HCT116 (cell line): ENCODE results near the gene MYBPC3. TPM values are rescaled to one million over a fixed set of nuclear protein-coding genes. Genes with fewer than 3 reads are reported as not detected.

Experiments used
- ATAC-seq: fragments of 200-7000 bp; cut with Tn5 transposase; 2 replicates; pipeline ENCODE4 v1.9.1; 2020; ENCODE audit warnings: mild to moderate bottlenecking, moderate library complexity
- BruUV-seq: library from RNA; stranded (reverse); fragments of 400-500 nt; replicated peaks from 2 replicates; lab custom pipeline; 2021; lab: Mats Ljungman, UMichigan
- CTCF ChIA-PET: fragments of 300-600 bp; sonication (Branson Sonifier 250); formaldehyde crosslinking; loops from one replicate; lab custom pipeline; 2021; ENCODE audit warnings: antibody characterized with exemption; lab: Charles Lee
- POLR2A ChIA-PET: fragments of 300-600, 350-600 bp; sonication (Branson Sonifier 250); formaldehyde crosslinking; loops from one replicate; lab custom pipeline; 2021; ENCODE audit warnings: antibody characterized with exemption; lab: Charles Lee
- RAD21 ChIA-PET, 2 experiments: fragments of 300-600 bp; sonication (Branson Sonifier 250); formaldehyde crosslinking; loops; one replicate each; lab custom pipeline; 2023; ENCODE audit warnings: low total read pairs in 2 of 2; ENCODE audit not compliant: uncharacterized antibody in 2 of 2, unreplicated experiment in 2 of 2, low non-redundant PET in 1 of 2; lab: Charles Lee
- DNase-seq: peaks from one replicate; pipeline ENCODE4 v3.0.0-alpha.2; 2010; ENCODE audit warnings: low read depth, low spot score
- H2AFZ ChIP-seq: fragments of 200-600 bp; shearing (Covaris generic), sonication (generic); 2 replicates; pipeline ENCODE4 v1.6.1; 2017; ENCODE audit warnings: low read depth, mixed run types, mixed read lengths, antibody characterized with exemption, low read length; ENCODE audit not compliant: poor library complexity, severe bottlenecking
- H3K27ac ChIP-seq: 2 replicates; pipeline ENCODE4 v1.5.1; 2012; ENCODE audit warnings: low read depth, low read length
- H3K27me3 ChIP-seq: fragments of 200-600 bp; sonication (generic); 2 replicates; pipeline ENCODE4 v1.6.1; 2016; ENCODE audit warnings: mixed run types, low read length, mixed read lengths; ENCODE audit not compliant: insufficient read depth
- H3K36me3 ChIP-seq, 2 experiments: fragments of 200-500 bp in 1 of 2; fragments of 200-600 bp in 1 of 2; sonication (Bioruptor generic) in 1 of 2; sonication (generic) in 1 of 2; 2 replicates each; pipeline versions ENCODE4 v1.5.1 to v1.6.1; 2014 to 2016; ENCODE audit warnings: low read length in 2 of 2, inconsistent platforms in 1 of 2, mixed read lengths in 1 of 2, mixed run types in 1 of 2; ENCODE audit not compliant: insufficient read depth in 2 of 2, control insufficient read depth in 1 of 2
- H3K4me1 ChIP-seq, 2 experiments: fragments of 200-600 bp in 1 of 2; sonication (generic) in 1 of 2; 2 replicates each; pipeline versions ENCODE4 v1.5.1 to v1.6.1; 2012 to 2017; ENCODE audit warnings: low read length in 2 of 2, inconsistent platforms in 1 of 2, mild to moderate bottlenecking in 1 of 2, mixed read lengths in 1 of 2, mixed run types in 1 of 2, moderate library complexity in 1 of 2; ENCODE audit not compliant: insufficient read depth in 2 of 2, control insufficient read depth in 1 of 2
- H3K4me2 ChIP-seq: fragments of 200-600 bp; sonication (generic); 2 replicates; pipeline ENCODE4 v1.6.1; 2017; ENCODE audit warnings: mixed run types, low read length, mixed read lengths
- H3K4me3 ChIP-seq, 2 experiments: fragments of 200-600 bp in 1 of 2; sonication (generic) in 1 of 2; replicated peaks in 1 of 2; 2 replicates each; pipeline ENCODE4 v1.5.1; 2011 to 2016; ENCODE audit warnings: low read length in 2 of 2, control low read depth in 1 of 2, low read depth in 1 of 2, mild to moderate bottlenecking in 1 of 2, mixed read lengths in 1 of 2, mixed run types in 1 of 2
- H3K79me2 ChIP-seq: fragments of 200-600 bp; sonication (generic); 2 replicates; pipeline ENCODE4 v1.6.1; 2017; ENCODE audit warnings: mild to moderate bottlenecking, mixed run types, low read length, moderate library complexity, mixed read lengths; ENCODE audit not compliant: insufficient read depth
- H3K9ac ChIP-seq: fragments of 200-600 bp; sonication (generic); 2 replicates; pipeline ENCODE4 v1.6.1; 2016; ENCODE audit warnings: low read length, mixed read lengths
- H3K9me2 ChIP-seq: fragments of 200-600 bp; sonication (generic), shearing (Covaris generic); 2 replicates; pipeline ENCODE4 v1.6.1; 2017; ENCODE audit warnings: mixed run types, mild to moderate bottlenecking, moderate library complexity; ENCODE audit not compliant: insufficient read depth
- H3K9me3 ChIP-seq, 2 experiments: fragments of 200-500 bp in 1 of 2; fragments of 200-600 bp in 1 of 2; sonication (Bioruptor generic) in 1 of 2; sonication (generic) in 1 of 2; 2 replicates each; pipeline ENCODE4 v1.6.1; 2014 to 2017; ENCODE audit warnings: low read length in 2 of 2, mixed read lengths in 2 of 2, inconsistent platforms in 1 of 2, low read depth in 1 of 2, mild to moderate bottlenecking in 1 of 2, mixed run types in 1 of 2, moderate library complexity in 1 of 2; ENCODE audit not compliant: control insufficient read depth in 1 of 2, insufficient read depth in 1 of 2
- H4K20me1 ChIP-seq: fragments of 200-600 bp; sonication (generic), shearing (Covaris generic); 2 replicates; pipeline ENCODE4 v1.6.1; 2017; ENCODE audit warnings: mixed run types, mild to moderate bottlenecking, moderate library complexity; ENCODE audit not compliant: insufficient read depth
- CBX3 ChIP-seq: IDR thresholded peaks from 2 replicates; pipeline ENCODE4 v1.6.1; 2012; ENCODE audit warnings: low read depth
- FOSL1 ChIP-seq: IDR thresholded peaks from 2 replicates; pipeline ENCODE4 v1.6.1; 2012; ENCODE audit warnings: low read depth
- POLR2AphosphoS5 ChIP-seq: IDR thresholded peaks from 2 replicates; pipeline ENCODE4 v1.6.1; 2011; ENCODE audit warnings: mild to moderate bottlenecking, low read depth, low read length, moderate library complexity
- RAD21 ChIP-seq: IDR thresholded peaks from 2 replicates; pipeline ENCODE4 v1.6.1; 2012; ENCODE audit warnings: low read depth, mild to moderate bottlenecking
- TCF7L2 ChIP-seq: IDR thresholded peaks from 2 replicates; pipeline ENCODE4 v1.7.0; 2011; ENCODE audit warnings: borderline replicate concordance, inconsistent platforms; ENCODE audit not compliant: insufficient read depth, insufficient read length; ENCODE audit errors: extremely low read depth
- ZFX ChIP-seq: fragments of 450-650 bp; IDR thresholded peaks from 2 replicates; pipeline ENCODE4 v1.6.1; 2017
- intact Hi-C: fragments of 100-400 bp; cut with micrococcal nuclease; formaldehyde crosslinking; loops from 2 replicates; pipeline ENCODE4 v1.10.0; 2022
- total RNA-seq: library from RNA; stranded (reverse); gene quantifications from one replicate; pipeline ENCODE4 v1.2.1, GENCODE V29; 2021; ENCODE audit not compliant: unreplicated experiment
- TF ChIP-seq, protein P1 (sequence below): IDR thresholded peaks from 2 replicates; pipeline ENCODE4 v1.6.1; 2012

The MYBPC3 gene
- total RNA-seq, 1 experiment from 2014 or later: 0.25 TPM

DNA sequence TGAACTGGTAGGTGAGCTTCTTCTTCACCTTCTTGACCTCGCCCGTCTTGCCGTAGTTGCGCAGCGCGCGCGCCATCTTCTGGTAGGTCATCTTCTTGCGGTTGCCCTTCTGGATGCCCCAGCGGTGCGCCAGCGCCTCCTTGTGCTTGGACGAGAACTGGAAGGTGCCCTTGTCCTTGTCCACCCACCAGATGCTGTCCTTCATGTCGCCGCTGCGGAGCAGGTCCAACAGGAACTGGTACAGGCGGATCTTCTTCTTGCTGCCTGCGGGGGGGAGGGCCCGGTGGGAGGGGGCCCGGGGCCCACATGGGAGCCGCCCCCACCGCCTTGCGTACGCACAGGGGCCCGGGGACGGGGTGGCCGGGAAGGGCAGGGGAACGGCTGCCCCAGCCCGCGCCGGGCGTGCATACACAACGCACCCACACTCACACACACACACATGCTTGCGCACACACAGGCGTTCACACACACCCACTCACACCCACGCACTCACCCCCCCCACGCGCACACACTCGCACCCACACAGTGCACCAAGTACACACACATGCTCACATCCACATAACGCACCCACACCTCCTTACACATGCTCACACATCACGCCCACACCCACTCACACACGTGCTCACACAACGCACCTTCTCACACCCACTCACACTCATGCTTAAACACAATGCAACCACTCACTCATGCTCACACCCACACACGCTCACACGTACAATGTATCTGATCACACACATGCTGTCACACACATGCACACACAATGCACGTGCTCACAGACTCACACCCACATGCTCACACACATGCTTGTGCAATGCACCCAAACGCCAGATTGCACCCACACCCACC lies 3.0 kb upstream of the MYBPC3 start (continued):
- TF ChIP-seq, protein P1, sequence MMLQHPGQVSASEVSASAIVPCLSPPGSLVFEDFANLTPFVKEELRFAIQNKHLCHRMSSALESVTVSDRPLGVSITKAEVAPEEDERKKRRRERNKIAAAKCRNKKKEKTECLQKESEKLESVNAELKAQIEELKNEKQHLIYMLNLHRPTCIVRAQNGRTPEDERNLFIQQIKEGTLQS: no peak
- TF ChIP-seq FOSL1: no peak
- peak; percentile 93 for TF ChIP-seq TCF7L2
- 0 out of 2 replicates have a peak, but pooled peaks have one; percentile 15 for TF ChIP-seq POLR2AphosphoS5
- peak; percentile 99 for TF ChIP-seq RAD21

DNA sequence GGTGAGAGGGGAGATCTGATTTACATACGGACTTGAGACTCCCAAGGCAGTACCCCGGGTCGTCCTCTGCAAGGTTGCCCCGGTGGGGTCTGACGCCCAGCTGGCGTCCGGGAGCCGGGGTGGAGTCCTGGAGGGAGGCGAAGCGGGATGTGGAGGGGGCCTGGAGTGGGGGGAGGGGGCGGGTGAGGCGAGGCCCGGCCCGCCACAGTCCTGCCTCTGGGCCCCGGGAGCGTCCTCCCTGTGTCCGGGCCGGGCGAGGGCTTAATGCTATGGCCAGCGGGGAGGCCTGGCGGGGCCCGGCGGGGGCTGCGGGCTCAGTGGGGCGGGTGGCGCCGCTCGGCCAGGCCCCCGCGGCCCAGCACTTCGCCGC lies 2.4 kb upstream of the MYBPC3 start:
- H2AFZ ChIP-seq: no peak overlapping the region
- H3K36me3 ChIP-seq: no peaks in the 10 kb centered on the region
- ChIA-PET POLR2A (interaction anchor here (0.9 kb wide), 1 partner anchor 106 kb away, joined by 3 read pairs; the partner anchor contains the start of gene ACP2), RAD21 (interaction anchor here (0.7 to 0.9 kb wide), 4 partner anchors 121 to 671 kb away, joined by 3 to 5 read pairs (median 4); no protein-coding TSS in a partner anchor), CTCF (interaction anchor here (0.5 to 2.0 kb wide), 23 partner anchors 18 to 1020 kb away, joined by 3 to 11 read pairs (median 4); partner anchors contain the start of gene ACP2)
- ATAC-seq (peak; percentile 63; the same call in 1 of the 2 replicates), DNase-seq (no peak)
- H3K9me3 ChIP-seq: no peaks in the 10 kb centered on the region
- no peaks in the 10 kb centered on the region for H3K79me2 ChIP-seq
- H3K27me3 ChIP-seq: no peaks in the 10 kb centered on the region
- no peaks in the 10 kb centered on the region for H3K9me2 ChIP-seq
- H3K4me3 ChIP-seq: peak overlapping the region in 1 of 2 experiments; percentile 42; a peak in 1 of 4 replicates
- H3K4me1 ChIP-seq: peaks cover 0 to 13% of the 10 kb centered on the region in 2 experiments; a peak in 2 of 4 replicates
- no peaks in the 10 kb centered on the region for H4K20me1 ChIP-seq
- intact Hi-C loops: loop anchor here (1.0 to 10.0 kb wide), 5 partner anchors 84 to 466 kb away; partner anchors contain the start of genes MADD and NR1H3
- H3K27ac ChIP-seq: no peak overlapping the region
- H3K4me2 ChIP-seq: peak overlapping the region; percentile 63
- TF ChIP-seq ZFX: peak; percentile 84; the same call in 1 of the 2 replicates
- TF ChIP-seq CBX3: no peak
- H3K9ac ChIP-seq: 0 out of 2 replicates have a peak overlapping the region, but pooled peaks have one; percentile 30
- BruUV-seq: no TSS peak
